Activated T-cell treated with anti-CD3 and anti-CD28 coated beads, Interleukin-2, amount 50 U/mL, for 72 hours (primary cell): ENCODE data around the gene GID8. TPM values are rescaled to one million over a fixed set of nuclear protein-coding genes. Genes with fewer than 3 reads are reported as not detected.

Experiments
- ATAC-seq, 2 donors: fragments of 150-1000 bp; cut with Tn5 transposase; replicated peaks in 1 of 2; 2 replicates each; pipeline ENCODE4 v1.10.0; 2021; ENCODE audit warnings: moderate library complexity in 2 of 2, mild to moderate bottlenecking in 1 of 2
- DNase-seq, 2 donors: peaks; one replicate each; pipeline ENCODE4 v3.0.0; 2021 to 2022; ENCODE audit warnings: mixed read lengths in 1 of 2
- H3K27ac Mint-ChIP-seq: one replicate; pipeline ENCODE4 v1.8.0; 2022; ENCODE audit warnings: mild to moderate bottlenecking, moderate library complexity, mixed read lengths
- H3K27me3 Mint-ChIP-seq: one replicate; pipeline ENCODE4 v1.8.0; 2022; ENCODE audit warnings: low read depth, mixed read lengths
- H3K36me3 Mint-ChIP-seq, 2 donors: one replicate each; pipeline ENCODE4 v1.8.0; 2022; ENCODE audit warnings: mixed read lengths in 2 of 2, mild to moderate bottlenecking in 1 of 2; ENCODE audit not compliant: insufficient read depth in 2 of 2
- H3K4me1 Mint-ChIP-seq: one replicate; pipeline ENCODE4 v1.8.0; 2022; ENCODE audit warnings: low read depth, mixed read lengths
- H3K4me3 Mint-ChIP-seq, 2 donors: one replicate each; pipeline ENCODE4 v1.8.0; 2022; ENCODE audit warnings: mild to moderate bottlenecking in 2 of 2, mixed read lengths in 2 of 2, moderate library complexity in 2 of 2
- H3K9me3 Mint-ChIP-seq, 2 donors: one replicate each; pipeline ENCODE4 v1.8.0; 2022; ENCODE audit warnings: mixed read lengths in 2 of 2
- total RNA-seq, 2 donors: library from RNA; stranded (reverse); gene quantifications; one replicate each; pipeline ENCODE4 v1.2.3, GENCODE V29; 2022

The GID8 gene
- total RNA-seq, 2 donors from 2014 or later: 36.0 to 47.2 TPM

GRCh38 chr20:62991863-62992262, 53.9 kb downstream of the GID8 start:
- H3K4me1 Mint-ChIP-seq: no peaks in the 10 kb centered on the region
- H3K36me3 Mint-ChIP-seq: no peaks in the 10 kb centered on the region
- no peaks in the 10 kb centered on the region for H3K9me3 Mint-ChIP-seq
- no peak overlapping the region for H3K4me3 Mint-ChIP-seq
- DNase-seq: no peak
- no peak overlapping the region for H3K27ac Mint-ChIP-seq
- no peaks in the 10 kb centered on the region for H3K27me3 Mint-ChIP-seq
- no peak for ATAC-seq

- H3K9me3 Mint-ChIP-seq: no peaks in the 10 kb centered on the region
- H3K4me3 Mint-ChIP-seq: no peak overlapping the region
- no peaks in the 10 kb centered on the region for H3K36me3 Mint-ChIP-seq
- H3K27ac Mint-ChIP-seq: no peak overlapping the region
- ATAC-seq: no peak
- no peak for DNase-seq
- H3K27me3 Mint-ChIP-seq: peaks cover 13% of the 10 kb centered on the region
- H3K4me1 Mint-ChIP-seq: no peaks in the 10 kb centered on the region
Observed at GRCh38 chr20:62993856-62994494, 56.0 kb downstream of the GID8 start.

- no peaks in the 10 kb centered on the region for H3K9me3 Mint-ChIP-seq
Observed at GRCh38 chr20:62994869-62995281, 56.9 kb downstream of the GID8 start.

GRCh38 chr20:62995481-62995880, 57.5 kb downstream of the GID8 start:
- ATAC-seq: no peak
- no peak for DNase-seq
- Mint-ChIP-seq H3K36me3 (no peaks in the 10 kb centered on the region), H3K4me1 (no peaks in the 10 kb centered on the region), H3K27me3 (peaks cover 24% of the 10 kb centered on the region), H3K4me3 (no peak overlapping the region), H3K9me3 (no peaks in the 10 kb centered on the region), H3K27ac (no peak overlapping the region)

More at GRCh38 chr20:62994869-62995281, 56.9 kb downstream of the GID8 start:
- ATAC-seq (no peak), DNase-seq (no peak)
- peaks cover 18% of the 10 kb centered on the region for H3K27me3 Mint-ChIP-seq
- no peaks in the 10 kb centered on the region for H3K36me3 Mint-ChIP-seq
- no peak overlapping the region for H3K27ac Mint-ChIP-seq
- H3K4me1 Mint-ChIP-seq: no peaks in the 10 kb centered on the region
- H3K4me3 Mint-ChIP-seq: no peak overlapping the region

- H3K4me3 Mint-ChIP-seq: no peak overlapping the region
- peaks cover 30% of the 10 kb centered on the region for H3K27me3 Mint-ChIP-seq
- no peak overlapping the region for H3K27ac Mint-ChIP-seq
- no peak for DNase-seq
- no peaks in the 10 kb centered on the region for H3K36me3 Mint-ChIP-seq
- no peaks in the 10 kb centered on the region for H3K9me3 Mint-ChIP-seq
- no peak for ATAC-seq
- H3K4me1 Mint-ChIP-seq: no peaks in the 10 kb centered on the region
Observed at GRCh38 chr20:62995898-62996595, 58.1 kb downstream of the GID8 start.

GRCh38 chr20:62996596-62996982, 58.6 kb downstream of the GID8 start:
- ATAC-seq (no peak), DNase-seq (no peak)
- peaks cover 33% of the 10 kb centered on the region for H3K27me3 Mint-ChIP-seq
- H3K36me3 Mint-ChIP-seq: no peaks in the 10 kb centered on the region
- no peak overlapping the region for H3K4me3 Mint-ChIP-seq
- H3K9me3 Mint-ChIP-seq: no peaks in the 10 kb centered on the region
- H3K4me1 Mint-ChIP-seq: no peaks in the 10 kb centered on the region
- no peak overlapping the region for H3K27ac Mint-ChIP-seq

- ATAC-seq: no peak
- H3K27me3 Mint-ChIP-seq: peaks cover 40% of the 10 kb centered on the region
Observed at GRCh38 chr20:62997417-62998035, 59.6 kb downstream of the GID8 start.

More at GRCh38 chr20:62997417-62998035, 59.6 kb downstream of the GID8 start:
- DNase-seq: no peak
- Mint-ChIP-seq H3K4me1 (no peaks in the 10 kb centered on the region), H3K36me3 (no peaks in the 10 kb centered on the region), H3K9me3 (no peaks in the 10 kb centered on the region), H3K4me3 (no peak overlapping the region), H3K27ac (no peak overlapping the region)

Other genes starting within 250 kb of the GID8 start
- not detected for gene NTSR1, start 229.3 kb upstream of the GID8 start, total RNA-seq
- gene MRGBP, start 141.7 kb upstream of the GID8 start, total RNA-seq: 10 to 100 TPM; 14.1 to 14.7 TPM
- 10 to 100 TPM; 42.9 to 44.9 TPM for gene OGFR, start 133.3 kb upstream of the GID8 start, total RNA-seq
- gene COL9A3, start 121.1 kb upstream of the GID8 start, total RNA-seq: under 1 TPM; 0.31 to 0.46 TPM
- gene TCFL5, start 76.3 kb upstream of the GID8 start, total RNA-seq: 1 to 10 TPM; 4.4 to 4.9 TPM
- 10 to 100 TPM; 50.0 TPM for gene DIDO1, start 11.6 kb upstream of the GID8 start, total RNA-seq
- 10 to 100 TPM; 10.2 to 11.8 TPM for gene SLC17A9, start 14.6 kb downstream of the GID8 start, total RNA-seq
- not detected for gene BHLHE23, start 68.8 kb downstream of the GID8 start, total RNA-seq